Measurements from ENCODE around the gene RAP1A. TPM values are rescaled to one million over a fixed set of nuclear protein-coding genes. Genes with fewer than 3 reads are reported as not detected.
A peak's percentile ranks its signal among the peaks of the same experiment; 100 is the strongest.

The RAP1A gene
- total RNA-seq, 1 experiment from 2014 or later: 26.7 TPM

DNA sequence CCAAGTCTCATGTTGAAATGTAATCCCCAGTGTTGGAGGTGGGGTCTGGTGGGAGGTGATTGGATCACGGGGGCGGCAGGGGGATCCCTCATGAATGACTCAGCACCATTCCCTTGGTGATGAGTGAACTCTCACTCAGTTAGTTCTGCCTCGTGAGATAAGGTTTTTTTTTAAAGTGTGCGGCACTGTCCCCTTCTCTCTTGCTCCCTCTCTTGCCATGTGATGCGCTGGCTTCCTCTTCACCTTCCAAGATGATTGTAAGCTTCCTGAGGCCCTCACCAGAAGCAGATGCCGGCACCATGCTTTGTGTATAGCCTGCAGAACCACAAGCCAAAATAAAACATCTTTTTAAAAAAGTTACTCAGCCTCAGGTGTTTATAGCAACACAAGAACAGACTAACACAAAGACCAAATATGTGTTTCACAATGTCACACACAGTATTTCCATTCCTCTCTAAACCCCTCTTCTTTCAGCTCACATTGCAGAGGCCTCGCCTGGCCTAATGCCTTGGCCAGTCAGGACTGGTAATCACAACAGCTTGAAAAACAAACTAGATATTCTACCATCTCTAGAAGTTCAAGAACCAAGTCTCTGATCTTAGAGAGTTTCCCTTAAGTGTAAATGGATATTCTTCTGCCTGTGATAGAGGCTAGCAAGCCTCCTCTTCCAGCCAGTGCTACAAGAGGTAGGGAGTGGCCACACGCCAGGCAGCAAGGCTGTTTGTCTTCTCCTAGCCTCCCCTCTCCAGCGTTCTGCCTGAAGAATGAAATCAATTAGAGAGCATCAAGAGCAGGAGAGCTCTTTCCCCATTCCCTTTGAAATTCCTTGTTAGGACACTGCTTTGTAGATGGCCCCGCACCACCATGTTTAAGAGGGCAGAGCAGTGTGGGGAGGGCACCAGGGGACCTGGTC is 19.6 kb upstream of the RAP1A start:
- DNase-seq: no peak
- no peaks in the 10 kb centered on the region for H3K79me2 ChIP-seq (ENCODE audit: insufficient read depth, low read length)
- no peak overlapping the region for H3K9ac ChIP-seq (ENCODE audit: extremely low read depth, insufficient read length, low read length)
- no peak overlapping the region for H3T11ph ChIP-seq (ENCODE audit: low read length)
- Mint-ChIP-seq H3K4me3 (no peak overlapping the region), H3K36me3 (ENCODE audit: insufficient read depth in 1 of 3, low read depth in 3 of 3) (no peaks in the 10 kb centered on the region), H3K9me3 (no peaks in the 10 kb centered on the region), H3K4me1 (peaks cover 0 to 3% of the 10 kb centered on the region in 2 experiments; a peak in 1 of 4 replicates), H3K27ac (peak overlapping the region in 1 of 3 experiments; percentile 59; a peak in 1 of 7 replicates), H3K27me3 (ENCODE audit: low read depth) (no peaks in the 10 kb centered on the region; the same call in none of the 2 replicates)
- H3K56ac ChIP-seq (ENCODE audit: insufficient read length, low read depth, low read length): no peak overlapping the region
- no peaks in the 10 kb centered on the region for H3K4me1 ChIP-seq (ENCODE audit: insufficient read depth, low read length)
- 0 out of 2 replicates have a peak, but pooled peaks cover 3% of the 10 kb centered on the region for H3K27me3 ChIP-seq (ENCODE audit: insufficient read depth, low read length)
- H3K4me2 ChIP-seq (ENCODE audit: insufficient read depth, insufficient read length, low read length): no peak overlapping the region
- no peak overlapping the region for H4K8ac ChIP-seq (replicated peaks; ENCODE audit: insufficient read length, low read depth, low read length)
- H3K18ac ChIP-seq (ENCODE audit: insufficient read length, low read depth, low read length): no peak overlapping the region
- no peak overlapping the region for H2BK12ac ChIP-seq (ENCODE audit: insufficient read length, low read depth, low read length)
- H3K9me3 ChIP-seq (ENCODE audit: control insufficient read depth, low read depth, low read length): no peaks in the 10 kb centered on the region
- no peaks in the 10 kb centered on the region for H3K23me2 ChIP-seq (ENCODE audit: insufficient read length, low read depth, low read length, poor library complexity, severe bottlenecking)
- no CpG with 5 or more reads among the region's 10 CpGs for WGBS (ENCODE audit: extremely low coverage, insufficient read length, low lambda C conversion rate)
- no peak overlapping the region for H4K5ac ChIP-seq (ENCODE audit: insufficient read length, low read depth, low read length)
- no peak overlapping the region for H3K27ac ChIP-seq (ENCODE audit: insufficient read length, low read depth, low read length)
- TF ChIP-seq, protein P1, sequence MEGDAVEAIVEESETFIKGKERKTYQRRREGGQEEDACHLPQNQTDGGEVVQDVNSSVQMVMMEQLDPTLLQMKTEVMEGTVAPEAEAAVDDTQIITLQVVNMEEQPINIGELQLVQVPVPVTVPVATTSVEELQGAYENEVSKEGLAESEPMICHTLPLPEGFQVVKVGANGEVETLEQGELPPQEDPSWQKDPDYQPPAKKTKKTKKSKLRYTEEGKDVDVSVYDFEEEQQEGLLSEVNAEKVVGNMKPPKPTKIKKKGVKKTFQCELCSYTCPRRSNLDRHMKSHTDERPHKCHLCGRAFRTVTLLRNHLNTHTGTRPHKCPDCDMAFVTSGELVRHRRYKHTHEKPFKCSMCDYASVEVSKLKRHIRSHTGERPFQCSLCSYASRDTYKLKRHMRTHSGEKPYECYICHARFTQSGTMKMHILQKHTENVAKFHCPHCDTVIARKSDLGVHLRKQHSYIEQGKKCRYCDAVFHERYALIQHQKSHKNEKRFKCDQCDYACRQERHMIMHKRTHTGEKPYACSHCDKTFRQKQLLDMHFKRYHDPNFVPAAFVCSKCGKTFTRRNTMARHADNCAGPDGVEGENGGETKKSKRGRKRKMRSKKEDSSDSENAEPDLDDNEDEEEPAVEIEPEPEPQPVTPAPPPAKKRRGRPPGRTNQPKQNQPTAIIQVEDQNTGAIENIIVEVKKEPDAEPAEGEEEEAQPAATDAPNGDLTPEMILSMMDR (conservative IDR thresholded peaks at IDR 0.05): no peak
- no peaks in the 10 kb centered on the region for H3K79me1 ChIP-seq (ENCODE audit: insufficient read depth, low read depth, low read length, poor library complexity, severe bottlenecking)
- no peak overlapping the region for H2BK20ac ChIP-seq (ENCODE audit: low read depth, low read length, poor library complexity, severe bottlenecking)
- H4K91ac ChIP-seq (ENCODE audit: insufficient read length, low read depth, low read length): no peak overlapping the region
- no peak overlapping the region for H3K23ac ChIP-seq (ENCODE audit: insufficient read length, low read depth, low read length)
- no peaks in the 10 kb centered on the region for H4K20me1 ChIP-seq (ENCODE audit: control insufficient read depth, insufficient read depth, insufficient read length)
- no peak overlapping the region for H2BK15ac ChIP-seq (ENCODE audit: low read depth, low read length)
- H2AK5ac ChIP-seq (ENCODE audit: insufficient read length, low read length): no peak overlapping the region
- H2BK5ac ChIP-seq (ENCODE audit: insufficient read length, low read length): no peak overlapping the region
- no peak overlapping the region for H2AFZ ChIP-seq (ENCODE audit: low read length)
- H3K4ac ChIP-seq (ENCODE audit: low read depth, low read length): no peak overlapping the region
- H2BK120ac ChIP-seq (ENCODE audit: low read depth, low read length, poor library complexity, severe bottlenecking): no peak overlapping the region
- no peak overlapping the region for H3K14ac ChIP-seq (ENCODE audit: insufficient read depth, low read length)
